Colonic mucosa (tissue), 4 donors: ENCODE measurements around the gene TTC1. TPM values are rescaled to one million over a fixed set of nuclear protein-coding genes. Genes with fewer than 3 reads are reported as not detected.

Experiments
- DNase-seq: peaks from one replicate; pipeline ENCODE4 v3.0.0-alpha.2; 2020
- H3K27ac ChIP-seq: fragments of 200-600 bp; one replicate; pipeline ENCODE4 v1.8.0; 2021
- H3K27me3 ChIP-seq: fragments of 200-600 bp; one replicate; pipeline ENCODE4 v1.8.0; 2021
- H3K36me3 ChIP-seq: fragments of 200-600 bp; one replicate; pipeline ENCODE4 v1.8.0; 2021
- H3K4me1 ChIP-seq: fragments of 200-600 bp; one replicate; pipeline ENCODE4 v1.8.0; 2021; ENCODE audit warnings: mild to moderate bottlenecking
- H3K4me3 ChIP-seq: fragments of 200-600 bp; one replicate; pipeline ENCODE4 v1.8.0; 2021
- H3K9ac ChIP-seq, 2 donors: one replicate each; pipeline ENCODE4 v1.7.0; 2013; ENCODE audit warnings: control low read depth in 2 of 2, low read depth in 2 of 2, low read length in 2 of 2
- H3K9me3 ChIP-seq: fragments of 200-600 bp; one replicate; pipeline ENCODE4 v1.8.0; 2021
- intact Hi-C: fragments of 100-400 bp; cut with DNase I; formaldehyde crosslinking; loops from one replicate; pipeline ENCODE4 v1.14.1; 2022
- total RNA-seq, 2 donors: library from RNA; stranded (reverse); fragmentation: NEBNext Ultra II Directional in 1 of 2; extraction: Animal tissue kit (Norgen Biotek cat#: 25700) in 1 of 2; gene quantifications; one replicate each; pipeline ENCODE4 v1.2.1, GENCODE V29; 2021
- TF ChIP-seq, protein P1 (sequence below): fragments of 200-600 bp; IDR thresholded peaks from one replicate; pipeline ENCODE4 v1.8.0; 2022; ENCODE audit warnings: antibody characterized with exemption, mild to moderate bottlenecking
- donor health status: healthy.
- donor health status: DM: no; HTN: no; CAD: no.
- donor health status: DM: no; HTN: no; CAD: no.

Gene TTC1
- total RNA-seq, 2 donors from 2014 or later = 41.1 to 46.4 TPM

DNA sequence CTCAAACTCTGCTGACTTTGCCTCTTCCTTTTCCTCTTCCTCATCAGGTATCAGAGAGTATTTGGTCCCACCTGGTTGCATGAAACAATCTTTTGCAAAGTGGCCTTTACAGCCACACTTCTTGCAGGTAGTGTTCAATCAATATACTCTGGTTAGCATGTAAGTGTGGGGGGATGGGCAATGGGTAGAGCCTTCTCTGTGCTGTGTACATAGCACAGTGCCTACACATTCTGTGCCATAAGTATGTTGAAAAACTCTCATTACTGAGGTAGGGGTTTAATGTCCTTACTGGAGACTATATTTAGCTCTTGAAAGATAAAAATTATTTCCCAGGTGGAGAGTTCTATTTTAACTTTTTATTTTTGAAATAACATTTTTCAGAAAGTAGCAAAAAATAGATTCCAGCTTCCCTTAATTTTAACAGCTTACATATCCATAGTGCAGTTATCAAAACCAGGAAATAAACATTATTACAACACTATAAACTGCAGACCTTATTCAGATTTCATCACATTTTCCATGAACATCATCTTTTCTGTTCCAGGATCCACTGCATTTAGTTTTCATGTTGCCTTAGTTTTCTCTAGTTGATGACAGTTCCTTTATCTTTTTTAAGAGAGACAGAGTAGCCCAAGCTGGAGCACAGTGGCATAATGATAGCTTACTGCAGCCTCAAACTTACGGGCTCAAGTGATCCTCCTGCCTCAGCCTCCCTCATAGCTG lies 15.1 kb downstream of the TTC1 start:
- peak overlapping the region; percentile 8 for H3K27ac ChIP-seq
- no peaks in the 10 kb centered on the region for H3K4me1 ChIP-seq
- H3K4me3 ChIP-seq = no peak overlapping the region
- H3K27me3 ChIP-seq = no peaks in the 10 kb centered on the region
- TF ChIP-seq, protein P1, sequence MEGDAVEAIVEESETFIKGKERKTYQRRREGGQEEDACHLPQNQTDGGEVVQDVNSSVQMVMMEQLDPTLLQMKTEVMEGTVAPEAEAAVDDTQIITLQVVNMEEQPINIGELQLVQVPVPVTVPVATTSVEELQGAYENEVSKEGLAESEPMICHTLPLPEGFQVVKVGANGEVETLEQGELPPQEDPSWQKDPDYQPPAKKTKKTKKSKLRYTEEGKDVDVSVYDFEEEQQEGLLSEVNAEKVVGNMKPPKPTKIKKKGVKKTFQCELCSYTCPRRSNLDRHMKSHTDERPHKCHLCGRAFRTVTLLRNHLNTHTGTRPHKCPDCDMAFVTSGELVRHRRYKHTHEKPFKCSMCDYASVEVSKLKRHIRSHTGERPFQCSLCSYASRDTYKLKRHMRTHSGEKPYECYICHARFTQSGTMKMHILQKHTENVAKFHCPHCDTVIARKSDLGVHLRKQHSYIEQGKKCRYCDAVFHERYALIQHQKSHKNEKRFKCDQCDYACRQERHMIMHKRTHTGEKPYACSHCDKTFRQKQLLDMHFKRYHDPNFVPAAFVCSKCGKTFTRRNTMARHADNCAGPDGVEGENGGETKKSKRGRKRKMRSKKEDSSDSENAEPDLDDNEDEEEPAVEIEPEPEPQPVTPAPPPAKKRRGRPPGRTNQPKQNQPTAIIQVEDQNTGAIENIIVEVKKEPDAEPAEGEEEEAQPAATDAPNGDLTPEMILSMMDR = no peak
- no peak overlapping the region for H3K9ac ChIP-seq
- H3K9me3 ChIP-seq = no peaks in the 10 kb centered on the region
- intact Hi-C loops = loop anchor here (5.0 kb wide), 4 partner anchors 98 to 363 kb away; no protein-coding TSS in a partner anchor
- no peak for DNase-seq
- no peaks in the 10 kb centered on the region for H3K36me3 ChIP-seq

DNA sequence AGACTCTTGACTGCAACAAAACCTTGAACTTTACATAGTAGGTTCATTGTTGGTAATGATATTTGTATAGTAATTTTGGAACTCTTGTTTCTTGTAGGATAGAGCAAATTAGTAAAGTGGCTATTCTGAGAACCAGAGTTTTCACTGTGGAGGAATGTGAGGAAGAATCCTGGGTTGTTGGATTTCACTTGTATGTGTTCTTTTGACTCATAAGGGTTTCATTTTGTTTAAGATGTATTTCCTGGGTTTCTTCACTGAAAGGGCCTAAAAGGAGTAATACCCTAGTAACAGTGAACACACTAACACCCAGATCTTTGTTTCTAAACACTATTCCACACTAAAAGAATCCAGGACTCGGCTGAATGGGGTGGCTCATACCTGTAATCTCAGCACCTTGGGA lies 20.1 kb downstream of the TTC1 start:
- TF ChIP-seq, protein P1 = no peak
- peaks cover 3% of the 10 kb centered on the region for H3K4me1 ChIP-seq
- DNase-seq = no peak
- H3K36me3 ChIP-seq = no peaks in the 10 kb centered on the region
- H3K9me3 ChIP-seq = no peaks in the 10 kb centered on the region
- intact Hi-C loops = no loop called here
- no peaks in the 10 kb centered on the region for H3K27me3 ChIP-seq
- H3K27ac ChIP-seq = no peak overlapping the region
- H3K9ac ChIP-seq = no peak overlapping the region
- H3K4me3 ChIP-seq = no peak overlapping the region

GRCh38 chr5:160029540-160030139 lies 20.7 kb downstream of the TTC1 start:
- Histone ChIP-seq H3K36me3 (no peaks in the 10 kb centered on the region), H3K9me3 (no peaks in the 10 kb centered on the region), H3K9ac (no peak overlapping the region), H3K4me3 (no peak overlapping the region), H3K27ac (no peak overlapping the region), H3K4me1 (peaks cover 3% of the 10 kb centered on the region), H3K27me3 (no peaks in the 10 kb centered on the region)
- intact Hi-C loops = no loop called here
- TF ChIP-seq, protein P1 = no peak
- DNase-seq = no peak

- intact Hi-C loops = no loop called here
- TF ChIP-seq, protein P1 = no peak
- Histone ChIP-seq H3K4me1 (peaks cover 3% of the 10 kb centered on the region), H3K9me3 (no peaks in the 10 kb centered on the region), H3K27ac (no peak overlapping the region), H3K27me3 (no peaks in the 10 kb centered on the region), H3K4me3 (no peak overlapping the region), H3K36me3 (no peaks in the 10 kb centered on the region), H3K9ac (no peak overlapping the region)
- DNase-seq = no peak
Observed at GRCh38 chr5:160030631-160031377, 21.9 kb downstream of the TTC1 start.

DNA sequence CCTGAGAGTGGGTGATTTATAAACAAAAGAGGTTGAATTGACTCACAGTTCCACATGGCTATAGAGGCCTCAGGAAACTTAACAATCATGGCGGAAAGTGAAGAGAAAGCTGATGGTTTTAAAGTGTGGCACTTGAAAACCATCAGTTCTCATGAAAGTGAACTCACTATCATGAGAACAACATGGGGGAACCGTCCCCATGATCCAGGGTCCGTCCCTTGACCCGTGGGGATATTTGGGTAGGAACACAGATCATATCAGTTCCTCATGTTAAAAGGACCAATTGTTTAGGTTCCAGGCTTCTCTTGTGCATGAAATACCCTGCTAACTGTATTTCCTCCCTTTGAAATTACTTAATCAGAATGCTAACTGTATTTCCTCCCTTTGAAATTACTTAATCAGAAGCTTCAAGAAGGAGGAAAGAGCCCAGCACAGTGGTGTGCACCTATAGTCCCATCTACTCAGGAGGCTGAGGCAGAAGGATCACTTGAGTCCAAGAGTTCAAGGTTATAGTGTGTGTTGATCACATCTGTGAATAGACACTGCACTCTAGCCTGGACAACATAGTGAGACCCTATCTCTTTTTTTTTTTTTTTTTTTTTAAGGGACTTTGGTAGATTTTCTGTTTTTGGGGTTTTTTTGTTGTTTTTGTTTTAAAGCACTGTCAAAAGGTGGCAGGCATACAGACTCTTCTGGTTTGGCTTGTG lies 24.8 kb downstream of the TTC1 start:
- intact Hi-C loops = no loop called here

More for the DNA sequence above, 24.8 kb downstream of the TTC1 start:
- Histone ChIP-seq H3K9ac (no peak overlapping the region), H3K4me1 (peaks cover 3% of the 10 kb centered on the region), H3K27ac (no peak overlapping the region), H3K27me3 (no peaks in the 10 kb centered on the region), H3K36me3 (no peaks in the 10 kb centered on the region), H3K9me3 (no peaks in the 10 kb centered on the region), H3K4me3 (no peak overlapping the region)
- TF ChIP-seq, protein P1 = no peak
- DNase-seq = no peak
